HFFc6 (cell line): Measurements from ENCODE around the gene NDUFC1. TPM values are rescaled to one million over a fixed set of nuclear protein-coding genes. Genes with fewer than 3 reads are reported as not detected.
"Not testable (repeated sequence)": the region's sequence is repeated elsewhere in the genome, so short reads cannot be mapped to it uniquely, and the experiment has no call there.

Experiments used
- DNase-seq: peaks from one replicate; pipeline ENCODE4 v3.0.0-alpha.2; 2018
- H3K27ac Mint-ChIP-seq: 2 replicates; pipeline ENCODE4 v1.8.0; 2020; ENCODE audit warnings: mild to moderate bottlenecking, mixed read lengths
- H3K27me3 Mint-ChIP-seq: 2 replicates; pipeline ENCODE4 v1.8.0; 2021; ENCODE audit warnings: mild to moderate bottlenecking, moderate library complexity, mixed read lengths; ENCODE audit not compliant: insufficient read depth
- H3K36me3 Mint-ChIP-seq: 2 replicates; pipeline ENCODE4 v1.8.0; 2021; ENCODE audit warnings: low read depth, mixed read lengths
- H3K4me1 Mint-ChIP-seq: 2 replicates; pipeline ENCODE4 v1.8.0; 2020; ENCODE audit warnings: low read depth, mixed read lengths
- H3K4me3 Mint-ChIP-seq: 2 replicates; pipeline ENCODE4 v1.8.0; 2020; ENCODE audit warnings: mild to moderate bottlenecking, moderate library complexity, mixed read lengths
- H3K9me3 Mint-ChIP-seq: 2 replicates; pipeline ENCODE4 v1.8.0; 2020; ENCODE audit warnings: mild to moderate bottlenecking, mixed read lengths
- total RNA-seq, 6 experiments: library from RNA; stranded (reverse); fragmentation: NEBNext Ultra II Directional; extraction: Animal tissue kit (Norgen Biotek cat#: 25700); gene quantifications; 2 replicates in 1 of 6; 3 replicates in 5 of 6; pipeline ENCODE4 v1.2.3, GENCODE V29; 2021
- TF ChIP-seq, protein P1 (sequence below): fragments of 200-600 bp; sonication (generic); IDR thresholded peaks from 2 replicates; pipeline ENCODE4 v1.5.0; 2021; ENCODE audit warnings: antibody characterized with exemption, mild to moderate bottlenecking

NDUFC1 gene
- total RNA-seq, 6 experiments from 2014 or later: 68.6 to 90.7 (median 74.2) TPM

DNA sequence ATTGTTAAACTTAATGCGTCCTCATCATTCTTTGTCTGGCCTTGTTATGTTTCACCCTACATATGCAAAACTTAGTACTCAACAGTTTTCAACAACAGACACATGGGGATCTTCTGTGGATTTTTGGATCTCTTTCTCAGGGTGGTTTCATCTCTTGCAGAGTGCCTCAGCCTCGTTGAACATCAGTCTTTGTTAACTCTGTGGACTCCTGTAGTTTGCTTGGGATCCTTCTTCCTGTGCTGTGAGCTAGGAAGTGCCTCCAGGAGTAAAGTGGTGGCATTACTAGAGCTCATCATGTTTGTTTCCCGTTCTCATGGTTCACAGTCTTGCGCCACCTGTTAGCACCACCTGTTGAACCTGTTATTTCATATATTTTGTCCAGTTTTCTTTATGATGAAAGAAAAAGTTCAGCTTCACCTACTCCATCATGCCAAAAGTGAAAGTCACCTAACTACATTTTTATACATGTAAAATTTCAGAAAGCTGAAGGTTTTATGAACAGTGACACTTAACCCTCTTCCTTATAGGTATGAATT is 27.5 kb upstream of the NDUFC1 start:
- H3K36me3 Mint-ChIP-seq: peaks cover 17% of the 10 kb centered on the region
- H3K27ac Mint-ChIP-seq: peak overlapping the region; percentile 51
- DNase-seq: no peak
- H3K27me3 Mint-ChIP-seq: no peaks in the 10 kb centered on the region
- TF ChIP-seq, protein P1, sequence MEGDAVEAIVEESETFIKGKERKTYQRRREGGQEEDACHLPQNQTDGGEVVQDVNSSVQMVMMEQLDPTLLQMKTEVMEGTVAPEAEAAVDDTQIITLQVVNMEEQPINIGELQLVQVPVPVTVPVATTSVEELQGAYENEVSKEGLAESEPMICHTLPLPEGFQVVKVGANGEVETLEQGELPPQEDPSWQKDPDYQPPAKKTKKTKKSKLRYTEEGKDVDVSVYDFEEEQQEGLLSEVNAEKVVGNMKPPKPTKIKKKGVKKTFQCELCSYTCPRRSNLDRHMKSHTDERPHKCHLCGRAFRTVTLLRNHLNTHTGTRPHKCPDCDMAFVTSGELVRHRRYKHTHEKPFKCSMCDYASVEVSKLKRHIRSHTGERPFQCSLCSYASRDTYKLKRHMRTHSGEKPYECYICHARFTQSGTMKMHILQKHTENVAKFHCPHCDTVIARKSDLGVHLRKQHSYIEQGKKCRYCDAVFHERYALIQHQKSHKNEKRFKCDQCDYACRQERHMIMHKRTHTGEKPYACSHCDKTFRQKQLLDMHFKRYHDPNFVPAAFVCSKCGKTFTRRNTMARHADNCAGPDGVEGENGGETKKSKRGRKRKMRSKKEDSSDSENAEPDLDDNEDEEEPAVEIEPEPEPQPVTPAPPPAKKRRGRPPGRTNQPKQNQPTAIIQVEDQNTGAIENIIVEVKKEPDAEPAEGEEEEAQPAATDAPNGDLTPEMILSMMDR: no peak
- peaks cover 24% of the 10 kb centered on the region for H3K4me1 Mint-ChIP-seq
- peaks cover 4% of the 10 kb centered on the region; the same call in 1 of the 2 replicates for H3K9me3 Mint-ChIP-seq
- no peak overlapping the region for H3K4me3 Mint-ChIP-seq

DNA sequence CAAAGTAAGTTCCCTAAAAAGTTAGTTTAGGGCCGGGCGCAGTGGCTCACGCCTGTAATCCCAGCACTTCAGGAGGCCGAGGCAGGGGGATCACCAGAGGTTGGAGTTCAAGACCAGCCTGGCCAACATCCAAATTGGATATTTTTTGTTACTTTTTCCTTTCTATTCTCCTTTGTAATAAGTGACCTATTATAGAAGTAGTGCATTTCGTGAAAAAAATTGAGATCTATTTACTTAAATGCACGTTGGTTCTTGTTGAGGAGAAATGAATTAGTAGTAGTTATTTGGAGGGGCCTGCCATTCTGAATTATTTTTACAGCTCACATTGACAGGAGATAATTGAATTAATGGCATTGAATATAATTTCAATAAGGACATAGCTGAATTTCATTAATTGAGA is 22.3 kb upstream of the NDUFC1 start:
- H3K36me3 Mint-ChIP-seq: peaks cover 33% of the 10 kb centered on the region
- peaks cover 4% of the 10 kb centered on the region; the same call in 1 of the 2 replicates for H3K9me3 Mint-ChIP-seq
- H3K27ac Mint-ChIP-seq: no peak overlapping the region; the same call in 1 of the 2 replicates
- no peak for DNase-seq
- no peaks in the 10 kb centered on the region for H3K27me3 Mint-ChIP-seq
- H3K4me1 Mint-ChIP-seq: peaks cover 37% of the 10 kb centered on the region
- TF ChIP-seq, protein P1: no peak
- H3K4me3 Mint-ChIP-seq: no peak overlapping the region

GRCh38 chr4:139322541-139322940 is 20.3 kb upstream of the NDUFC1 start:
- H3K4me1 Mint-ChIP-seq: peaks cover 36% of the 10 kb centered on the region
- not testable (repeated sequence) for H3K9me3 Mint-ChIP-seq, H3K27ac Mint-ChIP-seq, H3K4me3 Mint-ChIP-seq, DNase-seq, H3K27me3 Mint-ChIP-seq
- peaks cover 21% of the 10 kb centered on the region for H3K36me3 Mint-ChIP-seq

DNA sequence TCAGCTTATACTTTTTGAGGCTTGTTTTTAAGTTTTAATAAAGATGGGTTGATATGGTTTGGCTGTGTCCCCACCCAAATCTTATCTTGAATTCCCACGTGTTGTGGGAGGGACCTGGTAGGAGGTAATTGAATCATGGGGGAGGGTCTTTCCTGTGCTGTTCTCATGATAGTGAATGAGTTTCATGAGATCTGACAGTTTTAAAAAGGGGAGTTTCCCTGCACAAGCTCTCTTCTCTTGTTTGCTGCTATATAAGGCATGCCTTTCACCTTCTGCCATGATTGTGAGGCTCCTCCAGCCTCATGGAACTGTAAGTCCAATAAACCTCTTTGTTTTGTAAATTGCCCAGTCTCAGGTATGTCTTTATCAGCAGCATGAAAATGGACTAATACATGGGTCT is 19.8 kb upstream of the NDUFC1 start:
- Mint-ChIP-seq H3K4me1 (peaks cover 38% of the 10 kb centered on the region), H3K36me3 (peaks cover 21% of the 10 kb centered on the region)
- not testable (repeated sequence) for DNase-seq, H3K4me3 Mint-ChIP-seq, H3K9me3 Mint-ChIP-seq, H3K27me3 Mint-ChIP-seq, H3K27ac Mint-ChIP-seq

GRCh38 chr4:139319571-139319970 is 17.3 kb upstream of the NDUFC1 start:
- peaks cover 47% of the 10 kb centered on the region for H3K4me1 Mint-ChIP-seq
- peak overlapping the region; percentile 24; the same call in 1 of the 2 replicates for H3K27ac Mint-ChIP-seq
- peaks cover 34% of the 10 kb centered on the region for H3K36me3 Mint-ChIP-seq
- H3K9me3 Mint-ChIP-seq: no peaks in the 10 kb centered on the region
- H3K27me3 Mint-ChIP-seq: no peaks in the 10 kb centered on the region
- H3K4me3 Mint-ChIP-seq: no peak overlapping the region
- TF ChIP-seq, protein P1: no peak
- no peak for DNase-seq

DNA sequence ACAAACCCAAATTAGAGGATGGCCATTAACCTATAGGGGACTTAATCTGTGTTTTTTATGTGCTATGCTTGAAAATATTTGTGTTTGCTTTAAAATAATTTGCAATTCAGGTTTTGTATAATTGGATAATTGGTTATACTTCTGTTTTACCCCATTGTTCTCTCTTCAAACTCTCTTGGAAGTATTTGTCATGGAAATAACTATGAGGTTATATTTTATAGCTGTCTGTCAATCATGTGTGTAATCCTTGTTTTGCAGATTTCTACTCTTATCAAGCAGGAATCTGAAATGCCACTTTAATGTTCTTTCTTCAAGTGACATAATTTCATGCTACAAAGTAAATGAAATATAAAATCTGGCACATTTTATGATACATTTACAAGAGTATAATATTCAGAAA is 15.4 kb upstream of the NDUFC1 start:
- H3K27me3 Mint-ChIP-seq: no peaks in the 10 kb centered on the region
- peaks cover 43% of the 10 kb centered on the region for H3K36me3 Mint-ChIP-seq
- H3K9me3 Mint-ChIP-seq: no peaks in the 10 kb centered on the region
- peaks cover 44% of the 10 kb centered on the region for H3K4me1 Mint-ChIP-seq
- DNase-seq: no peak
- H3K4me3 Mint-ChIP-seq: no peak overlapping the region
- no peak overlapping the region for H3K27ac Mint-ChIP-seq
- TF ChIP-seq, protein P1: no peak

- DNase-seq: no peak
- Mint-ChIP-seq H3K4me1 (peaks cover 44% of the 10 kb centered on the region), H3K27ac (no peak overlapping the region), H3K4me3 (no peak overlapping the region), H3K9me3 (no peaks in the 10 kb centered on the region), H3K36me3 (peaks cover 37% of the 10 kb centered on the region), H3K27me3 (no peaks in the 10 kb centered on the region)
- TF ChIP-seq, protein P1: no peak
Measured at GRCh38 chr4:139316733-139317132, 14.5 kb upstream of the NDUFC1 start.
